ENCODE data around the gene SSTR4. TPM values are rescaled to one million over a fixed set of nuclear protein-coding genes. Genes with fewer than 3 reads are reported as not detected.

Gene SSTR4
- total RNA-seq, 1 experiment from 2014 or later = not detected

DNA sequence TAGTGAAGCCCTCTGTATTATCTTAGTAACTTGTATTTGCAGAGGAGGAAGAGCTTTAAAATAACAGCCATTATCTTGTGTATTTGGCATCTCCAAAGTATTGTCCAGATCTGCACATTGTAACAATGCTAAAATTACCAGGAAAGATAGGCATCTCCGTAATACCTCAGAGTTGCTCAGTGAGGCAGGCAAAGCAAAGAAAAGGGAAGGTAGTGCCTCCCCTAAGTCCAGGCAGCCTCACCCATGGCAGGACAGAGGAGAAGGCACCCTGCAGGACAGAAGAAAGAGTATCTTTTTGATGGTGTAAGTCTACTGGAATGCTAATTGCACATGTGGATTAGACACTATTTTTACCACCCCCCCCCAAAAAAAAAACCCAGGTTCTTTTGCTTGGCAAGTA, 13.6 kb upstream of the SSTR4 start:
- Histone ChIP-seq H3K9me2 (ENCODE audit: insufficient read depth) (no peaks in the 10 kb centered on the region), H2AFZ (no peak overlapping the region), H3K27ac (no peak overlapping the region), H3K36me3 (ENCODE audit: low read depth) (no peaks in the 10 kb centered on the region), H3K4me2 (no peak overlapping the region), H3K27me3 (ENCODE audit: insufficient read depth, low read depth) (0 out of 2 replicates have a peak, but pooled peaks cover 4% of the 10 kb centered on the region), H3K4me3 (no peak overlapping the region), H3F3A (ENCODE audit: insufficient read depth, low read depth) (no peaks in the 10 kb centered on the region), H4K20me1 (ENCODE audit: insufficient read depth) (no peaks in the 10 kb centered on the region), H3K9me3 (ENCODE audit: insufficient read depth, low read depth) (no peaks in the 10 kb centered on the region), H3K4me1 (replicated peaks; ENCODE audit: insufficient read depth) (peaks cover 11% of the 10 kb centered on the region), H3K79me2 (ENCODE audit: low read depth) (no peaks in the 10 kb centered on the region)
- POLR2A ChIA-PET (ENCODE audit: unreplicated experiment) = no interaction called here
- intact Hi-C loops (cut with micrococcal nuclease; ENCODE audit: unreplicated experiment) = no loop called here
- no TSS peak for BruUV-seq (replicated peaks)
- no peak for DNase-seq
- TF ChIP-seq EZH2 (IDR thresholded peaks at IDR 0.05; ENCODE audit: low read depth) = no peak
- TF ChIP-seq, protein P1, sequence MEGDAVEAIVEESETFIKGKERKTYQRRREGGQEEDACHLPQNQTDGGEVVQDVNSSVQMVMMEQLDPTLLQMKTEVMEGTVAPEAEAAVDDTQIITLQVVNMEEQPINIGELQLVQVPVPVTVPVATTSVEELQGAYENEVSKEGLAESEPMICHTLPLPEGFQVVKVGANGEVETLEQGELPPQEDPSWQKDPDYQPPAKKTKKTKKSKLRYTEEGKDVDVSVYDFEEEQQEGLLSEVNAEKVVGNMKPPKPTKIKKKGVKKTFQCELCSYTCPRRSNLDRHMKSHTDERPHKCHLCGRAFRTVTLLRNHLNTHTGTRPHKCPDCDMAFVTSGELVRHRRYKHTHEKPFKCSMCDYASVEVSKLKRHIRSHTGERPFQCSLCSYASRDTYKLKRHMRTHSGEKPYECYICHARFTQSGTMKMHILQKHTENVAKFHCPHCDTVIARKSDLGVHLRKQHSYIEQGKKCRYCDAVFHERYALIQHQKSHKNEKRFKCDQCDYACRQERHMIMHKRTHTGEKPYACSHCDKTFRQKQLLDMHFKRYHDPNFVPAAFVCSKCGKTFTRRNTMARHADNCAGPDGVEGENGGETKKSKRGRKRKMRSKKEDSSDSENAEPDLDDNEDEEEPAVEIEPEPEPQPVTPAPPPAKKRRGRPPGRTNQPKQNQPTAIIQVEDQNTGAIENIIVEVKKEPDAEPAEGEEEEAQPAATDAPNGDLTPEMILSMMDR (conservative IDR thresholded peaks at IDR 0.05) = no peak
- CTCF ChIA-PET = no interaction called here

DNA sequence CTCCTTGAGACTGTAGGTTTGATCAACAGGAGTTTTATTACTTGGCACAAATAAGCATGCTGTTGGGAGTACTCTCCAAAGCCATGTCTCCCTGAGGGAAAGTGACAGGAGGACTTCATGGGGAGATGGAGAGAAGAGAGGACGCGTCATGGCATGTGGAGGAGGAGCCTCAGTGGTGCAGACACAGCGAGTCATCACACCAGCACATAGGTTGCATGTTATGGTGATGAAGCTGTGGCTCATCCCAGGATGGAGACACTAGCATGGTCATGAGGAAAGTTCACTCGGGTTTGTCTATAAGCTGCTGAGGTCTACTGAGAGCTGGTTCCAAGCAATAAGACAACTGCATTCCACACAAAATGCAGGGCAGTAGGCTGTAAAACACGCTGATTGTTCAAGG, 13.2 kb upstream of the SSTR4 start:
- H3K9me2 ChIP-seq (ENCODE audit: insufficient read depth) = no peaks in the 10 kb centered on the region
- no peaks in the 10 kb centered on the region for H3K79me2 ChIP-seq (ENCODE audit: low read depth)
- H3K4me3 ChIP-seq = no peak overlapping the region
- peaks cover 11% of the 10 kb centered on the region for H3K4me1 ChIP-seq (replicated peaks; ENCODE audit: insufficient read depth)
- ChIA-PET POLR2A (ENCODE audit: unreplicated experiment) (no interaction called here), CTCF (no interaction called here)
- no peak overlapping the region for H2AFZ ChIP-seq
- no peaks in the 10 kb centered on the region for H3K9me3 ChIP-seq (ENCODE audit: insufficient read depth, low read depth)
- 0 out of 2 replicates have a peak, but pooled peaks cover 4% of the 10 kb centered on the region for H3K27me3 ChIP-seq (ENCODE audit: insufficient read depth, low read depth)
- H3K27ac ChIP-seq = no peak overlapping the region
- H4K20me1 ChIP-seq (ENCODE audit: insufficient read depth) = no peaks in the 10 kb centered on the region
- no peak for DNase-seq
- no peaks in the 10 kb centered on the region for H3F3A ChIP-seq (ENCODE audit: insufficient read depth, low read depth)
- intact Hi-C loops (cut with micrococcal nuclease; ENCODE audit: unreplicated experiment) = no loop called here
- no peak overlapping the region for H3K4me2 ChIP-seq
- no peaks in the 10 kb centered on the region for H3K36me3 ChIP-seq (ENCODE audit: low read depth)
- no peak for TF ChIP-seq EZH2 (IDR thresholded peaks at IDR 0.05; ENCODE audit: low read depth)
- TF ChIP-seq, protein P1 (conservative IDR thresholded peaks at IDR 0.05) = no peak
- BruUV-seq (replicated peaks) = no TSS peak

DNA sequence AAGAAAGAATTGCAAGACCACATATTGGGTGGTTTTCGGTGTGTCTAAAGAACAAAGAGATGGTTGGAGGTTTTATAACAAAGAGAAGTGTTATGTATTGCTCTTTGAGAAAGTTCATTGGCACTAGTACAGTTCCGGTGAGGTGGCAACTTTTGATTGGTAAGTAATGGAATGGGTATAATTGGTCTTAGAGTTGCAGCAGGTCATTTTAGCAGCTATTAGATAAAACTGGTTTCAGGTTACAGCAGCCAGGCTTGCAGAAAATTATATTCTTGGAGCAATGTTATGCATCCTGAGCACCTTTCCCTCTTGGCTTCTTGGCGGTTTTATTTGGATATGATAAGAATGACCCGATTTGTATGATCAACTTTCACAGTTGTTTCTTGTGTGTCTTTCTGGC, 12.3 kb upstream of the SSTR4 start:
- intact Hi-C loops (cut with micrococcal nuclease; ENCODE audit: unreplicated experiment) = no loop called here
- CTCF ChIA-PET = interaction anchor here (0.6 kb wide), 1 partner anchor 318 kb away, joined by 5 read pairs; no protein-coding TSS in a partner anchor
- Histone ChIP-seq H3K27me3 (ENCODE audit: insufficient read depth, low read depth) (peaks cover 10% of the 10 kb centered on the region; the same call in 1 of the 2 replicates), H3K36me3 (ENCODE audit: low read depth) (no peaks in the 10 kb centered on the region), H2AFZ (no peak overlapping the region), H3K4me3 (no peak overlapping the region), H3F3A (ENCODE audit: insufficient read depth, low read depth) (no peaks in the 10 kb centered on the region), H3K9me2 (ENCODE audit: insufficient read depth) (no peaks in the 10 kb centered on the region), H3K27ac (no peak overlapping the region), H3K4me1 (replicated peaks; ENCODE audit: insufficient read depth) (peaks cover 11% of the 10 kb centered on the region), H3K9me3 (ENCODE audit: insufficient read depth, low read depth) (no peaks in the 10 kb centered on the region), H3K79me2 (ENCODE audit: low read depth) (no peaks in the 10 kb centered on the region), H3K4me2 (no peak overlapping the region), H4K20me1 (ENCODE audit: insufficient read depth) (no peaks in the 10 kb centered on the region)
- TF ChIP-seq, protein P1 (conservative IDR thresholded peaks at IDR 0.05) = no peak
- no peak for DNase-seq
- no TSS peak for BruUV-seq (replicated peaks)
- POLR2A ChIA-PET (ENCODE audit: unreplicated experiment) = interaction anchor here (0.6 kb wide), 1 partner anchor 360 kb away, joined by 7 read pairs; no protein-coding TSS in a partner anchor

Data from PC-9 (cell line).